Lower leg skin (tissue), 4 donors: ENCODE data around the gene KISS1R. TPM values are rescaled to one million over a fixed set of nuclear protein-coding genes. Genes with fewer than 3 reads are reported as not detected.

Experiments used
- DNase-seq, 2 donors: peaks; one replicate each; pipeline ENCODE4 v3.0.0-alpha.2; 2019; ENCODE audit warnings: low spot score in 2 of 2
- H3K4me3 ChIP-seq: fragments of 200-600 bp; sonication (generic); 2 replicates; pipeline ENCODE4 v1.5.1; 2017; ENCODE audit warnings: mild to moderate bottlenecking, low read depth; ENCODE audit not compliant: poor library complexity, severe bottlenecking
- CTCF ChIP-seq, 3 donors: fragments of 450-650 bp; IDR thresholded peaks; one replicate each; pipeline ENCODE4 v1.5.1; 2016; ENCODE audit warnings: antibody characterized with exemption in 3 of 3, mild to moderate bottlenecking in 3 of 3, moderate library complexity in 2 of 3
- POLR2A ChIP-seq, 2 donors: fragments of 450-650 bp; IDR thresholded peaks; one replicate each; pipeline ENCODE4 v1.6.1; 2016 to 2017; ENCODE audit warnings: antibody characterized with exemption in 2 of 2, mild to moderate bottlenecking in 1 of 2, moderate library complexity in 1 of 2
- WGBS, 2 donors: methylation state at CpG; one replicate each; pipeline ENCODE4 v1.1.5; 2018; 5-methylcytosine and 5-hydroxymethylcytosine counted together
- intact Hi-C: fragments of 100-400 bp; cut with DNase I; formaldehyde crosslinking; loops from one replicate; pipeline ENCODE4 v1.15.0; 2023; ENCODE audit warnings: low total_unique reads
- total RNA-seq, 4 donors: library from RNA; depleted of rRNA; stranded (reverse); fragments of >200 nt; gene quantifications; one replicate each; pipeline ENCODE4 v1.1.0, GENCODE V29; 2016

Gene KISS1R
- total RNA-seq, 4 donors from 2014 or later, result 0.88 to 3.5 TPM; not detected in 2

- TF ChIP-seq POLR2A (IDR thresholded peaks at IDR 0.05) (no peak), CTCF (IDR thresholded peaks at IDR 0.05) (no peak)
- H3K4me3 ChIP-seq, result peak overlapping the region; percentile 83
- no peak for DNase-seq
- intact Hi-C loops, result no loop called here
- WGBS, 2 donors, result 0 to 10% methylated on average over 4 to 15 of the region's 15 CpGs
Measured at GRCh38 chr19:927351-927779, 10.2 kb downstream of the KISS1R start.

GRCh38 chr19:927780-928401 lies 10.8 kb downstream of the KISS1R start:
- intact Hi-C loops, result no loop called here
- TF ChIP-seq CTCF (IDR thresholded peaks at IDR 0.05), result no peak
- no peak for TF ChIP-seq POLR2A (IDR thresholded peaks at IDR 0.05)
- no peak overlapping the region for H3K4me3 ChIP-seq
- WGBS, 2 donors, result 71% methylated on average over 6 to 12 of the region's 12 CpGs
- DNase-seq, result no peak

- H3K4me3 ChIP-seq, result no peak overlapping the region
- WGBS, 2 donors, result 86 to 87% methylated on average over 17 to 18 of the region's 18 CpGs
- TF ChIP-seq CTCF (IDR thresholded peaks at IDR 0.05), result no peak
- TF ChIP-seq POLR2A (IDR thresholded peaks at IDR 0.05), result no peak
- no peak for DNase-seq
- intact Hi-C loops, result no loop called here
Measured at GRCh38 chr19:928471-929202, 11.5 kb downstream of the KISS1R start.

GRCh38 chr19:929203-929890 lies 12.2 kb downstream of the KISS1R start:
- no peak for DNase-seq
- no peak overlapping the region for H3K4me3 ChIP-seq
- TF ChIP-seq POLR2A (IDR thresholded peaks at IDR 0.05) (no peak), CTCF (IDR thresholded peaks at IDR 0.05) (no peak)
- intact Hi-C loops, result no loop called here
- WGBS, 2 donors, result 90 to 94% methylated on average over 22 to 45 of the region's 51 CpGs

- 96 to 97% methylated on average over 5 to 6 of the region's 6 CpGs for WGBS, 2 donors
- H3K4me3 ChIP-seq, result no peak overlapping the region
- no peak for DNase-seq
- TF ChIP-seq CTCF (IDR thresholded peaks at IDR 0.05) (no peak), POLR2A (IDR thresholded peaks at IDR 0.05) (no peak)
- intact Hi-C loops, result no loop called here
Measured at GRCh38 chr19:929891-930258, 12.7 kb downstream of the KISS1R start.
